ENCODE measurements around the gene MBL2.

DNA sequence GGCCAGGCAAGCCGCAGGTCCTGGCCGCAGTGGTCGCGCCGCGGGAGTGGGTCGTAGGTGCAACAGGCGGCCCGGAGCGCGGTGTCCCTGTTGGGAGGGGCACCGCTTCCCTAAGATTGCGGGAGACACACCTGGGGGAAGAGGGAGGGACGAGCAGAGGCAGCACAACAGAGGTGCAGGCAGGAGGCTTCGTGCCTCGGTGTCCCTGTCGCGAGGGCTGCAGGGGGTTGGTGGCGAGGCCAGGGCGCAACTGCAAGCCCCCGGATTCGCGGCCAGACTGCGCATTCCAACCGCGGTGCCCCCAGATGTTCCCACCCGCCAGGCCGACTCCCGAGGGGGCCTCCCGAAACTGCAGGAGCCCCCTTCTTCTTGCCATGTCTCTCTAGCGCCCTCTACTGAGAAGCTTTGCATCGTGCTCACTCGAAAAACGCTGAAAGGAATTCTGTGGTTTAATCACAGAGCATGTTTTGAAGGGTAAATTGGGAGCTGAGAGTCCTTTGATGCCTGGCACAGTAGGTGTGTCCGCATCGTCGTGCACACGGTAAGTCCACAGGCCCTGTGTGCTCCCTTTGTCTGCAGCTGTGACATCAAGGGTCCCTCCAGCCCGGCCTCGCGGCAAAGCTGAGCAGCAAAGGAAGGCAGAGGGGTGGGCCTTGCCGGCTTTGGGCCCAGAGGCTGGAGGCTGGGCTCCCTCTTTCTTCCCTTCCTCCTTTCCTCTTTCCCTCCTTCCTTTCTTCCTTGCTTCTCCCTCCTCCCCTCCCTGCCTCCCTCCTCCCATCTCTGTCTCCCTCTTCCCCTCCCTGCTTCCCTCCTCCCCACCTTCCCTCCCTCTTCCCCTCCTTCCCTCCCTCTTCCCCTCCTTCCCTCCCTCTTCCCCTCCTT is 6.2 kb upstream of the MBL2 start:
- TF ChIP-seq POLR2AphosphoS5 (IDR thresholded peaks at IDR 0.05; ENCODE audit: low read depth, low read length) (no peak), YY1 (IDR thresholded peaks at IDR 0.05; ENCODE audit: low read depth, low read length) (no peak), BACH1 (IDR thresholded peaks at IDR 0.05; ENCODE audit: low read length) (no peak), SIN3A (conservative IDR thresholded peaks at IDR 0.05 in 1 of 2, IDR thresholded peaks at IDR 0.05 in 1 of 2; ENCODE audit: low read depth in 1 of 2, low read length in 2 of 2) (no peak), GTF2F1 (IDR thresholded peaks at IDR 0.05; ENCODE audit: borderline replicate concordance, low read depth, low read length) (no peak), POLR2A (IDR thresholded peaks at IDR 0.05; ENCODE audit: control extremely low read depth in 1 of 2, low read depth in 2 of 2, low read length in 2 of 2) (no peak), JUND (IDR thresholded peaks at IDR 0.05; ENCODE audit: low read length) (no peak), JUN (IDR thresholded peaks at IDR 0.05; ENCODE audit: low read depth, low read length) (no peak), SIRT6 (IDR thresholded peaks at IDR 0.05; ENCODE audit: low read length) (no peak), SRF (IDR thresholded peaks at IDR 0.05; ENCODE audit: low read depth, low read length) (no peak), EP300 (IDR thresholded peaks at IDR 0.05; ENCODE audit: borderline replicate concordance in 1 of 2, low read depth in 2 of 2, low read length in 2 of 2) (no peak), TEAD4 (IDR thresholded peaks at IDR 0.05; ENCODE audit: low read depth, low read length) (no peak)
- TF ChIP-seq, protein P1, sequence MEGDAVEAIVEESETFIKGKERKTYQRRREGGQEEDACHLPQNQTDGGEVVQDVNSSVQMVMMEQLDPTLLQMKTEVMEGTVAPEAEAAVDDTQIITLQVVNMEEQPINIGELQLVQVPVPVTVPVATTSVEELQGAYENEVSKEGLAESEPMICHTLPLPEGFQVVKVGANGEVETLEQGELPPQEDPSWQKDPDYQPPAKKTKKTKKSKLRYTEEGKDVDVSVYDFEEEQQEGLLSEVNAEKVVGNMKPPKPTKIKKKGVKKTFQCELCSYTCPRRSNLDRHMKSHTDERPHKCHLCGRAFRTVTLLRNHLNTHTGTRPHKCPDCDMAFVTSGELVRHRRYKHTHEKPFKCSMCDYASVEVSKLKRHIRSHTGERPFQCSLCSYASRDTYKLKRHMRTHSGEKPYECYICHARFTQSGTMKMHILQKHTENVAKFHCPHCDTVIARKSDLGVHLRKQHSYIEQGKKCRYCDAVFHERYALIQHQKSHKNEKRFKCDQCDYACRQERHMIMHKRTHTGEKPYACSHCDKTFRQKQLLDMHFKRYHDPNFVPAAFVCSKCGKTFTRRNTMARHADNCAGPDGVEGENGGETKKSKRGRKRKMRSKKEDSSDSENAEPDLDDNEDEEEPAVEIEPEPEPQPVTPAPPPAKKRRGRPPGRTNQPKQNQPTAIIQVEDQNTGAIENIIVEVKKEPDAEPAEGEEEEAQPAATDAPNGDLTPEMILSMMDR (IDR thresholded peaks at IDR 0.05; ENCODE audit: control extremely low read depth in 1 of 3, insufficient read depth in 1 of 3, low read depth in 1 of 3, low read length in 3 of 3) = peak; percentile 43 to 69 (median 65)
- TF ChIP-seq, protein P2, sequence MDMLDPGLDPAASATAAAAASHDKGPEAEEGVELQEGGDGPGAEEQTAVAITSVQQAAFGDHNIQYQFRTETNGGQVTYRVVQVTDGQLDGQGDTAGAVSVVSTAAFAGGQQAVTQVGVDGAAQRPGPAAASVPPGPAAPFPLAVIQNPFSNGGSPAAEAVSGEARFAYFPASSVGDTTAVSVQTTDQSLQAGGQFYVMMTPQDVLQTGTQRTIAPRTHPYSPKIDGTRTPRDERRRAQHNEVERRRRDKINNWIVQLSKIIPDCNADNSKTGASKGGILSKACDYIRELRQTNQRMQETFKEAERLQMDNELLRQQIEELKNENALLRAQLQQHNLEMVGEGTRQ (IDR thresholded peaks at IDR 0.05; ENCODE audit: low read length) = no peak
